GM13976 (cell line): ENCODE data around the gene RPL19.
A peak's percentile ranks its signal among the peaks of the same experiment; 100 is the strongest.
"Not testable (repeated sequence)": the region's sequence is repeated elsewhere in the genome, so short reads cannot be mapped to it uniquely, and the experiment has no call there.

Experiments used
- DNase-seq: peaks from one replicate; pipeline ENCODE4 v3.0.0; 2012; ENCODE audit warnings: low spot score
- CTCF ChIP-seq: IDR thresholded peaks from 2 replicates; pipeline ENCODE4 v1.5.1; 2012; ENCODE audit warnings: borderline replicate concordance, mild to moderate bottlenecking; ENCODE audit not compliant: insufficient read depth; ENCODE audit errors: extremely low read depth, missing control alignments, control extremely low read depth
- in situ Hi-C: fragments of 300-500 bp; cut with MboI; formaldehyde crosslinking; loops from one replicate; pipeline ENCODE4 v1.12.0; 2022; ENCODE audit warnings: low sequenced_read_pairs, mixed read lengths, inconsistent platforms; ENCODE audit not compliant: unreplicated experiment

The RPL19 gene

GRCh38 chr17:39239640-39240314 lies 39.7 kb downstream of the RPL19 start:
- peak; percentile 83 for DNase-seq
- in situ Hi-C loops = no loop called here
- TF ChIP-seq CTCF = peak; percentile 78

GRCh38 chr17:39240631-39241030 lies 40.5 kb downstream of the RPL19 start:
- in situ Hi-C loops = no loop called here
- DNase-seq = no peak
- TF ChIP-seq CTCF = no peak

GRCh38 chr17:39243155-39243554 lies 43.1 kb downstream of the RPL19 start:
- in situ Hi-C loops = no loop called here
- DNase-seq = no peak

GRCh38 chr17:39244016-39244599 lies 44.0 kb downstream of the RPL19 start:
- in situ Hi-C loops = no loop called here
- TF ChIP-seq CTCF = no peak
- DNase-seq = no peak

More at GRCh38 chr17:39243155-39243554, 43.1 kb downstream of the RPL19 start:
- no peak for TF ChIP-seq CTCF

- TF ChIP-seq CTCF = peak; percentile 91
- in situ Hi-C loops = no loop called here
- DNase-seq = peak; percentile 86
Measured at GRCh38 chr17:39244600-39245570, 44.8 kb downstream of the RPL19 start.

- TF ChIP-seq CTCF = no peak
- no peak for DNase-seq
- in situ Hi-C loops = no loop called here
Measured at GRCh38 chr17:39246274-39246673, 46.2 kb downstream of the RPL19 start.

- in situ Hi-C loops, DNase-seq: not testable (repeated sequence)
Measured at GRCh38 chr17:39250076-39250475, 50.0 kb downstream of the RPL19 start.
